ENCODE data around the gene MCUB.
"Not testable (repeated sequence)": the region's sequence is repeated elsewhere in the genome, so short reads cannot be mapped to it uniquely, and the experiment has no call there.

The MCUB gene

DNA sequence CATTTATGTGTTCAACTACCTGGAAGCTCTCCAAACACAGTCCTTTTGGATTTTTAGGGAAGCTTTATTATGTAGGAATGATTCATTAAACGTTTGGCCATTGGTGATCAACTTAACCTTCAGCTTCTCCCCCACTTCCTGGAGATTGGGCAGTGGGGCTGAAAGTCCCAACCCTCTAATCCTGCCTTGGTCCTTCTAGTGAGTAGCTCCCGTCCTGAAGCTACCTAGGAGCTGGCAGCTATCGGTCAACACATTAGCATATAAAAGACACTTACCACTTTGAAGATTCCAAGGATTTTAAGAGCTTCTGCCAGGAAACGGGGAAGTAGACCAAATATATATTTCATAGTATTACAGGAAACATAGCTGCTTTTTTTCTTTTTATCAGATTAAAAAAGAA, 69.7 kb downstream of the MCUB start:
- no peak for DNase-seq (ENCODE audit: low spot score)

- no peak for DNase-seq (ENCODE audit: low spot score)
Observed at GRCh38 chr4:109631532-109632108, 71.6 kb downstream of the MCUB start.

DNA sequence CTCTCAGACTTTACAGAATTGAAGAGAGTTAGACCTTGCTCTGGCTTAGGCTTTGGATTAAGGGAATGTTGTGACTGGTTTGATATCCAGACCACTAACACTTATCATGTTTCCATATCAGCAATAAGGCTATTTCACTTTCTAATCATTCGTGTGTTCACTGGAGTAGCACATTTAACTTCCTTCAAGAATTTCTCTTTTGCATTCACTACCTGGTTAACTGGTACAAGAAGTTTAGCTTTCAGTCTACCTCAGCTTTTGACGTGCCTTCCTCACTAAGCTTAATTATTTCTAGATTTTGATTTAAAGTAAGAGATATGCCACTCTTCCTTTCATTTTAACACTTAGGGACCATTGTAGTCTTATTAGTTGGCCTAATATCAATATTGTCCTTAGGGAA, 80.6 kb downstream of the MCUB start:
- no peak for DNase-seq (ENCODE audit: low spot score)

DNA sequence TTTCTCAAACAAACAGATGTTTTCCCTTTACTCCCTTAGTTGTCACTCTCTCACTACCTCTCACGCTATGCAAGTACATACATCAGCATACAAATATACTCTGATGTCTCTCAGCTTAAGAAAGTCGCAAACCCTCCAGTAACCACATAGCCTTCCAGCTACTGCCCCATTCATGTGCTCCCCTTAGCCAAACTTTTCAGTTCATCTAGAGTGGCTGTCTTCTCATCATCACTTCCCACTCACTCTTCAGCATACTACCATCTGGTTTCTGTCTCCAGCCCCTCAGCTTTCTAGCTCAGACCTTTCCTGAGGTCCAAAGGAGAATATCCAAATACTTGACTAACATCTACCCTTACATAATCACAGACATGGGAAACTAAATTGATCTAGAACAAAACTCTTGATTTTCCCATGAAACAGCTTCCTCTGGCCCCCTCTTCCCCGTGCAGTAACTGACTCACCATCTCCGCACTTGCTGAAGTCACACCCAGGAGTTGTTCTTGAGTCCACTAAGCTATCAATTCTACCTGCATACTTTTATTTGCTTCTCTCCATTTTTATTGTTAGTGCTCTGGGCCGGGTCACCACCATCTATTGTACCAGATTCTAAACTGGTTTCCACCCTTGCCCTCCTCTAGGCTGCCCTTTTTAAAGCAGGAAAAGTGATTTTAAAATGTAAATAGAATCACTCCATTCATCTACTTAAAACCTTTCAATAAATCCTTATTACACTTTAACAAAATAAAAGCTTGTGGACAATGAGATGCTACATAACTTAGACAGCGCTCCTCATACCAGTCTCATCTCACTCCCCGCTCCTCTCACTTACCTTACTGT, 86.0 kb downstream of the MCUB start:
- no peak for DNase-seq (ENCODE audit: low spot score)

GRCh38 chr4:109648266-109648996, 88.4 kb downstream of the MCUB start:
- no peak for DNase-seq (ENCODE audit: low spot score)

- no peak for DNase-seq (ENCODE audit: low spot score)
Observed at GRCh38 chr4:109648997-109649575, 89.0 kb downstream of the MCUB start.

DNA sequence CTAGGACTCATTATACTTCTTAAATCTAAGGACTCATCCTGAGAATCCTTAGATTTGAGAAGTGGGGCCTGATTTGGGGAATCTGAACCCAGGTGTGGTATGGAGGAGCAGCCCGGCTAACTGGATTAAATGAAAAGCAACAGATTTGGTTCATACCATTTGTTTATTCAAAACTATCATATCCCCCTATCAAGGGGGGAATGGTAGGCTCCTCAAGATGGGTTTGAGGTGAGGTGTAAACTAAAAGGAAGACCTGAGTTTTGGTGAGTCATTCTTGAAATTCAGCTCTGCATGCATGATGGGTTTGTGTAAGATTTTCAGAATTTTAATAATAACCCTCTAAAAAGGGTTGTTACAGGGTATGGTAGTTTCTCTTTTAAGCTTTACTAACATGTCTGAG, 89.8 kb downstream of the MCUB start:
- DNase-seq (ENCODE audit: low spot score) = no peak

- no peak for DNase-seq (ENCODE audit: low spot score)
Observed at GRCh38 chr4:109655396-109655795, 95.3 kb downstream of the MCUB start.

DNA sequence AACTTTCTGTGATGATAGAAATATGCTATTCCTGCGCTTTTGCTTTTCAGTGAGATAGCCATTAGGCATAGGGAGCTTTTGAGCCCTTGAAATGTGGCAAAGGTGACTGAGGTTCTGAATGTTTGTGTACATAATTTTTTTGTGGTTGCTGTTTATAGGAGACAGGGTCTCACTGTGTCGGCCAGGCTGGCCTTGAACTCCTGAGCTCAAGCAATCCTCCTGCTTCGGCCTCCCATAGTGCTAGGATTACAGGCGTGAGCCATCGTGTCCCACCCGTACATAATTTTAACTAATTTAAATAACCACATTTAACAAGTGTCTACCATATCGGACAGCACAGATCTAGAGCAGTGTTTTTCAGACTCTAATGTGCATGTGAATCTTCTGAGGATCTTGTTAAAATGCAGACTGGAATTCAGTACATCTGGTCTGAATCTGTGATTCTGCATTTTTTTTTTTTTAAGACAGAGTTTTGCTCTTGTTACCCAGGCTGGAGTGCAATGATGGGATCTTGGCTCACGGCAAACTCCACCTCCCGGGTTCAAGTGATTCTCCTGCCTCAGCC, 97.9 kb downstream of the MCUB start:
- DNase-seq (ENCODE audit: low spot score) = no peak

- DNase-seq (ENCODE audit: low spot score) = no peak
Observed at GRCh38 chr4:109658871-109659410, 98.9 kb downstream of the MCUB start.

DNA sequence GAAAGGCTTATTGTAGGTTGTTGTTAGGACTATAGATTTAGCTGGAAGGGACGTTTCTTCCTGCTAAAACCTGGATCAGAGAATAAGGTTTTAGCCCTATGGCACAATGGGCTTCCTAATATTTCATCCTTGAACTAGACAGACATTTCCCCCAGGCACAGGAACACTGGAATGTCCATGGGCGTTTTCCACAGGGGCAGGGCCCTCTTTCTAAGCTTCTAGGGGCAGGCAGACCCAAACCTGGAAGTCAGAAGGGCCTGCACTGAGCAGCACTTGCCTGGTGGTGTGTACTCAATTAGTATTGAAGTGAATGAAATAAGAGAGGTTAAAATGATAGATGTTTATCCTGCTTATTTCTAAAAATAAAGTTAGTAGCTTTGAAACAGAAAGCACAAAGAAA, 102.1 kb downstream of the MCUB start:
- no peak for DNase-seq (ENCODE audit: low spot score)

DNA sequence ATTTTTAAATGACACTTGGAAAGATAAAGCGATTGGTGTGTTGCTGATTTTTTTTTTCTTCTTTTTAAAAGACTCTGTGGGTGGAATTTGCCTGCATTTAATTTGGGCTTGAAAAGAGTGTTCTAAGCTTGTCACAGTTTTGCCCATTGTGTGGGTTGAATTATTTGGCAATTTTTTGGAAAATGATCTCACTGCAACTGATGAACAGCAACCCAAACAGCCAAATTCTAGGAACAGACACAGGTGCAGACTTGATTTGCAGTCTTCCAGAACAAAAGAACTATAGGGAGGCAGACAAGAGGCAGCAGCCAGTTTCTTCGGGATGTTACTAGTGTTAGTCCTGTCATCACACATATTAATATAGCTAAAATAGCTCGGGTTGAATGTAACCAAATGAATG, 102.7 kb downstream of the MCUB start:
- DNase-seq (ENCODE audit: low spot score) = no peak

- no peak for DNase-seq (ENCODE audit: low spot score)
Observed at GRCh38 chr4:109665783-109666485, 105.9 kb downstream of the MCUB start.

- DNase-seq (ENCODE audit: low spot score) = no peak
Observed at GRCh38 chr4:109671350-109671749, 111.3 kb downstream of the MCUB start.

DNA sequence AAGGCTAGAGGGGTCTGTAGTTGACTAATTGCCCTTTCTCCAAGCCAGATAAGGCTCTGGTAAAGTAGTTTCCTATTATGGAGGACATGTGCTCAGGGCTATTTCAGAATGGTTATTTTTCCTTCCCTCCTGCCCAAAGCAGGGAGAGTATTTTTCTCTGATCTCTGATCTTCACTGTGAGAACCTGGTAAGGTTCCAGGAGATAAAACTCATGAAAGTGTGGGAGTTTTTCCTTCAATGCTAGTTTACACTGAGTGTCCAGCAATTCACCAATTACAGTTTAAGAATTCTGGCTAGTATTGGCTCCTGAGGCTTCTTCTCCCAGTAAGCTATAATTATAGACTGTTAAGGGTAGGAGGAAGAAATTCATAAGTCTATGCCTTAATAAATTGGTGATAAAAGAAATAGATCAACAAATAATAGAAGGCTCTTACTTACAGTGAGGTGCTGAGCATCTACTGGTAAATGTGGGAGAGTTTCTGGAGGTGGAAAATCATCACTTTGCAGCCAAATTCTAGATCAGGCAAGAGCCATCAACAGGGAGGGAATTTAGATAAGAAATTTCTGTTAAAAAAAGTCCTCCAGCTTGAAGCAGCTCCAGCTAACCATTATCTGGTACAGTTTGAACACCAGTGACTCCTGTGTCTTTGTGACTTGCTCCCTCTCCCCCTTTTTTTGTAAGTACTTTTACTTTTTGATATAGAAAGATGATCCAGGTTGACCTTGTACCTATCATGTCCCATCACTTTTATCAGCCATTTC, 112.3 kb downstream of the MCUB start:
- peak; percentile 7 for DNase-seq (ENCODE audit: low spot score)

DNA sequence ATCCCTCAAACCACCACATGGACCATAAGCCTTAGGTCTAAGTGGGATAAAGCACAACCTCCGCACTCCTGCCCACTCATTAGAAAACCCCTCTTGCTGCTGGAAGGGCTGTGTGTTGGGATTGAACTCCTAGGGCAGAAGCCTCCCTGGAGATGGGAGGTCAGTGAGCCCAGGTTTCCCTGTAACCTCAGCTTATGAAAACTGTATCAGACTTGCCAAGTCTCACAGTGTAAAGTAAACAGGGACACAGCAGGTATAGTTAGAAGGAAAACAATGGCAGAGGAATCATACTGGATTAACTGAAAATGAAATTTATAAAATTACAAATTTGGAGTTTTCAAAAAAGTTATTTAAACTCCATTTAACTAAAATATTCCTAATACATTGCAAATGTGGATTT, 113.3 kb downstream of the MCUB start:
- no peak for DNase-seq (ENCODE audit: low spot score)

DNA sequence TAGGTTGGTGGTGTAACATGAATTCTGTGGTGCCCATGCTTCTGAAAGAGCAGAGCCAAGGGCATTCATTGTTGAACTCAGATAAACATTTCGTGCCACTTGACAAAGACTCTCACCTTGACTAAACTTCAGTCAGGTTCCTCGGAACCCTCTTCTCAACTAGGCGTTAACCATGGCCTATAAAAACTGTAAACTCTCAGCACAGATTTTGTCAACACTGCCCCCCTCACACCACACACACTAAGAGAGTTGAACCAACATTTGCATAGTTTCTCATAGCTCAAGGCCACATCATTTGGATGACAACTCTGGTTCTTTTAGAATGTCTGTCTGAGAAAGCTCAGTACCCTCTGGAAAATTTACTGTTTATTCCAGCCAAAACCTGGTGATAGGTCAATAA, 115.1 kb downstream of the MCUB start:
- no peak for DNase-seq (ENCODE audit: low spot score)

DNA sequence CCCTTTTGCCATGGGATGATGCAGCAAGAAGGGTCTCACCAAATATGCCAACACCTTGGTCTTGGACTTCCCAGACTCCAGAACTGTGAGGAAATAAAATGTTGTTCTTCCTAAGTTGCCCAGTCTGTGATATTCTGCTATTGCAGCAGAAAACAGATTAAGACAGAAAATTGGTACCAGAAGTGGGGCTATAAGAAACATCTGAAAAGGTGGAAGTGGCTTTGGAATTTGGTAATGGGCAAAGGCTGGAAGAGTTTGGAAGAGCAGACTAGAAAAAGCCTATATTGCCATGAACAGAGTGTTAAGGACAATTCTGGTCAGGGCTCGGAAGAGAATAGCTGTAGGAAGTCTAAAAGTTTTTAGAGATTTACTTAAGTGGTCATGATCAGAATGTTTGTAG, 115.8 kb downstream of the MCUB start:
- DNase-seq (ENCODE audit: low spot score) = no peak

DNA sequence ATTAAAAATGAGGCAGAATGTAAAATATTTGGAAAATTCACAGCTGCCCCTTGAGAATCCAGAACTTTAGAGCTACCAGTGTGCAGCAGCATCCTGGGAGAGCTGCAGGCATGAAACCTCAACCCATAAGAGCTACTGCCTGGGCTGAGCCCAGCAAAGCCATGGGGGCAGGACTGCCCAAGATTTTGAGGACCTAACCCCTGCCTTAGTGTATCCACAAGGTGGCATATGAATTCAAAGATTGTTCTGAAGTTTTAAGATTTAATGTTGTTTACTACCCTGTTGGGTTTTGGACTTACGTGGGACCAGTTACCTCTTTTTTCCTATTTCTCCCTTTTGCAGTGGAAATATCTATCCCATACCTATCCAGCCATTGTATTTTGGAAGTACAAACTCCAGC, 116.8 kb downstream of the MCUB start:
- no peak for DNase-seq (ENCODE audit: low spot score)

GRCh38 chr4:109678472-109678871, 118.4 kb downstream of the MCUB start:
- DNase-seq (ENCODE audit: low spot score) = not testable (repeated sequence)

- not testable (repeated sequence) for DNase-seq (ENCODE audit: low spot score)
Observed at GRCh38 chr4:109678925-109679324, 118.9 kb downstream of the MCUB start.
